Fibroblast of skin of left quadriceps (primary cell): ENCODE measurements around the gene CFTR.

Experiments
- DNase-seq, 2 experiments: peaks; one replicate each; pipeline ENCODE4 v3.0.0-alpha.2; 2013; ENCODE audit warnings: low read depth in 2 of 2

CFTR gene

GRCh38 chr7:117587931-117588330 lies 108.1 kb downstream of the CFTR start:
- no peak for DNase-seq

GRCh38 chr7:117588352-117588794 lies 108.5 kb downstream of the CFTR start:
- peak; percentile 7 for DNase-seq

GRCh38 chr7:117590191-117590590 lies 110.4 kb downstream of the CFTR start:
- no peak for DNase-seq

GRCh38 chr7:117592011-117592635 lies 112.3 kb downstream of the CFTR start:
- DNase-seq, result no peak

- no peak for DNase-seq
These were observed 116.3 kb downstream of the CFTR start for GRCh38 chr7:117596134-117596533.

DNA sequence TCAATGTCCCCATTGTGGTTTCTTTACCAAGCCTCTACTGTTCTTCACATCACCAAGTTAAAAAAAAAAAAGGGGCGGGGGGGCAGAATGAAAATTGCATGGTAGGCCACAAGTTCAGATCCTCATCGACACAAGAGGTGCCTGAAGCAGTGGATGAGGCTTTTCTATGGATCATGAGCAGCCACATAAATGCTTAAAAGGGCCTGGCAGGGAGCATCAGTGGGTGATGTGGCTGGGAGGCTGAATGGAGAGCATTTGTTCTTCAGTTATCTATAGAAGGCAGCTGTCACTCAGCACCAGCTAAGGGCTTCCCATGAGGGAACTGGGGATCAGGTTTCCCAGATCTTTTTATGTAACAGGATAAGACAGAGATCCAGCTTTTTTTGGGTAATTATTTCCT lies 117.9 kb downstream of the CFTR start:
- DNase-seq, result no peak

GRCh38 chr7:117600911-117601310 lies 121.1 kb downstream of the CFTR start:
- DNase-seq, result no peak

DNA sequence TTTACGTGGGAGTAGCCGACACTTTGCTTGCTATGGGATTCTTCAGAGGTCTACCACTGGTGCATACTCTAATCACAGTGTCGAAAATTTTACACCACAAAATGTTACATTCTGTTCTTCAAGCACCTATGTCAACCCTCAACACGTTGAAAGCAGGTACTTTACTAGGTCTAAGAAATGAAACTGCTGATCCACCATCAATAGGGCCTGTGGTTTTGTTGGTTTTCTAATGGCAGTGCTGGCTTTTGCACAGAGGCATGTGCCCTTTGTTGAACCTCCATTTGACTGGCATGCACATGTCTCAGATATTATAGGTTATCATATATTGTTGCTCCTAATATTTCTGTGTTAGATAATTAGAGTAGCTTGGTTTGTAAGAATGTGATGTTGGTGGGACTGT lies 123.8 kb downstream of the CFTR start:
- DNase-seq, result no peak

GRCh38 chr7:117605712-117606111 lies 125.9 kb downstream of the CFTR start:
- DNase-seq, result no peak

DNA sequence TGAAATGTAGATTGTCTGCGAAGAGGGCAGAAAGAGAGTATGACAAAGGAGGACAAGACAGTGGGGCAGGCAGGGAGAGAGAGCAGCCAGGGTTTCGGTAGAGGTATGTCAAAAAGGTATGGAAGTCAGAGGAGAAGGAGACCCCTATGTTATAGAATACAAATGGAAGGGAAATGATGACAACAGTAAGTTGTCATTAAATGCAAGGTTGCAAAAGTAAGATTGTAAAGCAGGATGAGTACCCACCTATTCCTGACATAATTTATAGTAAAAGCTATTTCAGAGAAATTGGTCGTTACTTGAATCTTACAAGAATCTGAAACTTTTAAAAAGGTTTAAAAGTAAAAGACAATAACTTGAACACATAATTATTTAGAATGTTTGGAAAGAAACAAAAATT lies 126.3 kb downstream of the CFTR start:
- no peak for DNase-seq

DNA sequence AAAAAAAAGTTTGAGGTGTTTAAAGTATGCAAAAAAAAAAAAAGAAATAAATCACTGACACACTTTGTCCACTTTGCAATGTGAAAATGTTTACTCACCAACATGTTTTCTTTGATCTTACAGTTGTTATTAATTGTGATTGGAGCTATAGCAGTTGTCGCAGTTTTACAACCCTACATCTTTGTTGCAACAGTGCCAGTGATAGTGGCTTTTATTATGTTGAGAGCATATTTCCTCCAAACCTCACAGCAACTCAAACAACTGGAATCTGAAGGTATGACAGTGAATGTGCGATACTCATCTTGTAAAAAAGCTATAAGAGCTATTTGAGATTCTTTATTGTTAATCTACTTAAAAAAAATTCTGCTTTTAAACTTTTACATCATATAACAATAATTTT lies 130.6 kb downstream of the CFTR start:
- no peak for DNase-seq

- no peak for DNase-seq
These were observed 132.8 kb downstream of the CFTR start for GRCh38 chr7:117612637-117613036.

- no peak for DNase-seq
These were observed 136.9 kb downstream of the CFTR start for GRCh38 chr7:117616694-117617093.

- no peak for DNase-seq
These were observed 139.9 kb downstream of the CFTR start for GRCh38 chr7:117619681-117620080.

- DNase-seq, result no peak
These were observed 141.3 kb downstream of the CFTR start for GRCh38 chr7:117621075-117621618.

GRCh38 chr7:117623606-117624005 lies 143.8 kb downstream of the CFTR start:
- DNase-seq, result no peak

GRCh38 chr7:117630501-117630900 lies 150.7 kb downstream of the CFTR start:
- no peak for DNase-seq

GRCh38 chr7:117630907-117631564 lies 151.2 kb downstream of the CFTR start:
- DNase-seq, result no peak

GRCh38 chr7:117631652-117632051 lies 151.8 kb downstream of the CFTR start:
- no peak for DNase-seq

DNA sequence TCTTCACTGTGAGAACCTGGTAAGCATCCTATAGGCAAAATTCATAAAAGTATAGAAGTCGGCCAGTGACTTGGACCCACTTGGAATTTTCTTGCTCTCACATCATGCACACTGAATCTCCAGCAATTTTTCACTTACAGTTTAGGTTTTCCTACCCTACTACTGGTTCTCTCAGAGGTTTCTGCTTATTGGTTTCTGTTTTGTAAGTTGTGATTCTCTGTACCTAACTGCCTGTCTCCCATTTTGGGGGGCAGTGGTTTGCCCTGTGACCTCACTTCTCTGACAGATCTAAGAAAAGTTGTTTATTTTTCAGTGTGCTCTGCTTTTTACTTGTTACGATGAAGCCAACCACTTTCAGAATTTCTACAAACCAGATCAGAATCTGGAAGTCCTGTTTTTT lies 158.1 kb downstream of the CFTR start:
- no peak for DNase-seq

GRCh38 chr7:117639966-117640365 lies 160.1 kb downstream of the CFTR start:
- no peak for DNase-seq

GRCh38 chr7:117640465-117640864 lies 160.6 kb downstream of the CFTR start:
- DNase-seq, result no peak

DNA sequence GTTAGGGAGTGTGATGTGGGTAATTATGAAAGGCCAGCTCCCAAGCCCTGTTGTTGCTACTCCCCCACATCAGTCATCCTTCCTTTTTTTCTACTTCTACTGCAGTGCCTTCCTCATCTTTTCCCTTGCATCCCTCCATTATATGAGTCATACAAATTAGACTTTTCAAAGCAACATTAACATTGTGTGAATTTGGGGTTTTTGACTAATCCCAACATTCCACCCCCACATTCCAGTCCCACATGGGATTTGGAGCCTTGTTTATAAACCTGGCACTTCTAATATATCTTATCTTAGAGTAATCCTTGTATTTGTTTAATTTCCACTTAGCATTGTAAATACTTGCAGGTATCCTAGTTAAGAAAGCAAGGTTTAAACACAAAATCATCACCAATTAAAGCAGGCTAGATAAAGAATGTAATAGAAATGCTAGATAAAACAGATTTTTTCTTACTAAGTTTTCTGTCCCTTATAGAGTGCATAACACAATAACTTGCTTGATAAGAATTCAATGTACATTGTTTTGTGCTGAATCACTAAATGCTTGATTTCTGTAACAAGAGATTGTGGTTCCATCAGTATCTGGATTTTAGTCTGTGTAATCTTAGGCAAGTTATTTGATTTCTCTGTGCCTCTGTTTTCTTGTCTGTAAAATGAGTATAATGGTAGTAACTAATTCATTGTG lies 165.8 kb downstream of the CFTR start:
- DNase-seq, result peak; percentile 13 to 17
